Endothelial cell of umbilical vein (primary cell): ENCODE data around the gene NSUN7. TPM values are rescaled to one million over a fixed set of nuclear protein-coding genes. Genes with fewer than 3 reads are reported as not detected.

Source experiments
- BruUV-seq: library from RNA; stranded (reverse); fragments of 400-500 nt; replicated peaks from 2 replicates; lab custom pipeline; 2021; lab: Mats Ljungman, UMichigan
- CTCF ChIA-PET: fragments of 300-600, 350-600 bp; sonication (Branson Sonifier 250); formaldehyde crosslinking; loops from one replicate; lab custom pipeline; 2021; ENCODE audit warnings: antibody characterized with exemption, inconsistent platforms; lab: Charles Lee
- POLR2A ChIA-PET: fragments of 300-600, 350-600 bp; sonication (Branson Sonifier 250); formaldehyde crosslinking; loops from one replicate; lab custom pipeline; 2021; ENCODE audit warnings: antibody characterized with exemption, inconsistent platforms; lab: Charles Lee
- DNase-seq: peaks from one replicate; pipeline ENCODE4 v3.0.0-alpha.2; 2011; ENCODE audit warnings: low read depth, low spot score
- FAIRE-seq: peaks from 2 replicates; lab custom pipeline; 2011; peaks lifted over from hg19 to GRCh38; lab: Jason Lieb, UNC
- H2AFZ ChIP-seq: 2 replicates; pipeline ENCODE4 v1.6.0; 2012; ENCODE audit warnings: low read depth, low read length, control low read depth, inconsistent platforms
- H3K27ac ChIP-seq: 2 replicates; pipeline ENCODE4 v1.5.1; 2011; ENCODE audit warnings: low read depth, mild to moderate bottlenecking, control low read depth, low read length, moderate library complexity; ENCODE audit not compliant: insufficient read depth
- H3K27me3 ChIP-seq, 2 experiments: 2 replicates each; pipeline versions ENCODE4 v1.6.0 to v1.6.1; 2011; ENCODE audit warnings: low read length in 2 of 2, mixed read lengths in 1 of 2; ENCODE audit not compliant: control insufficient read depth in 2 of 2, insufficient read depth in 2 of 2
- H3K36me3 ChIP-seq, 2 experiments: 2 replicates in 1 of 2; 3 replicates in 1 of 2; pipeline ENCODE4 v1.5.1; 2011; ENCODE audit warnings: low read length in 2 of 2, mild to moderate bottlenecking in 1 of 2, moderate library complexity in 1 of 2; ENCODE audit not compliant: control insufficient read depth in 2 of 2, insufficient read depth in 2 of 2; ENCODE audit errors: extremely low read depth in 1 of 2
- H3K4me1 ChIP-seq: 3 replicates; pipeline ENCODE4 v1.5.1; 2011; ENCODE audit warnings: mild to moderate bottlenecking, low read length; ENCODE audit not compliant: control insufficient read depth, insufficient read depth; ENCODE audit errors: extremely low read depth
- H3K4me2 ChIP-seq: 2 replicates; pipeline ENCODE4 v1.6.1; 2011; ENCODE audit warnings: low read length, control low read depth, mixed read lengths; ENCODE audit not compliant: insufficient read depth
- H3K4me3 ChIP-seq, 3 experiments: fragments of 200-600 bp in 1 of 3; sonication (generic), shearing (Covaris generic) in 1 of 3; replicated peaks in 1 of 3; 2 replicates each; pipeline ENCODE4 v1.5.1; 2011 to 2016; ENCODE audit warnings: control low read depth in 3 of 3, low read length in 3 of 3, mild to moderate bottlenecking in 2 of 3, inconsistent platforms in 1 of 3, low read depth in 1 of 3, moderate library complexity in 1 of 3; ENCODE audit not compliant: insufficient read depth in 1 of 3
- H3K79me2 ChIP-seq: 2 replicates; pipeline ENCODE4 v1.6.0; 2012; ENCODE audit warnings: low read length, inconsistent platforms; ENCODE audit not compliant: control insufficient read depth, insufficient read depth
- H3K9ac ChIP-seq: replicated peaks from 2 replicates; pipeline ENCODE3; 2011; ENCODE audit warnings: low read length, control low read depth; ENCODE audit not compliant: insufficient read depth; ENCODE audit errors: extremely low read depth
- H3K9me1 ChIP-seq: replicated peaks from 3 replicates; pipeline ENCODE4 v1.6.0; 2011; ENCODE audit warnings: mild to moderate bottlenecking, low read length; ENCODE audit not compliant: control insufficient read depth, insufficient read depth; ENCODE audit errors: extremely low read depth
- H3K9me3 ChIP-seq: replicated peaks from 2 replicates; pipeline ENCODE4 v1.5.1; 2012; ENCODE audit warnings: low read length, inconsistent platforms; ENCODE audit not compliant: control insufficient read depth, insufficient read depth
- H4K20me1 ChIP-seq: replicated peaks from 2 replicates; pipeline ENCODE3; 2011; ENCODE audit warnings: mild to moderate bottlenecking, low read length; ENCODE audit not compliant: control insufficient read depth, insufficient read depth; ENCODE audit errors: extremely low read depth
- EZH2 ChIP-seq: IDR thresholded peaks from 2 replicates; pipeline ENCODE4 v1.6.1; 2012; ENCODE audit warnings: borderline replicate concordance, low read depth, mild to moderate bottlenecking, moderate library complexity, low read length, inconsistent platforms; ENCODE audit not compliant: severe bottlenecking
- FOS ChIP-seq: IDR thresholded peaks from 2 replicates; pipeline ENCODE4 v1.6.1; 2011; ENCODE audit warnings: mild to moderate bottlenecking, low read length, moderate library complexity, borderline replicate concordance; ENCODE audit not compliant: insufficient read depth
- GATA2 ChIP-seq: IDR thresholded peaks from 2 replicates; pipeline ENCODE4 v1.7.0; 2011; ENCODE audit warnings: low read depth, mild to moderate bottlenecking, moderate library complexity, mixed read lengths, low read length; ENCODE audit not compliant: insufficient read length, insufficient read depth
- JUN ChIP-seq: IDR thresholded peaks from 2 replicates; pipeline ENCODE4 v1.6.1; 2011; ENCODE audit warnings: borderline replicate concordance, low read depth; ENCODE audit not compliant: insufficient read length, insufficient read depth
- MYC ChIP-seq: IDR thresholded peaks from one replicate; pipeline ENCODE4 v1.6.1; 2011; ENCODE audit warnings: mild to moderate bottlenecking, low read depth, low read length
- POLR2A ChIP-seq: IDR thresholded peaks from 2 replicates; pipeline ENCODE4 v1.6.1; 2012; ENCODE audit warnings: low read depth, mild to moderate bottlenecking, control low read depth, low read length
- POLR2AphosphoS5 ChIP-seq: IDR thresholded peaks from 2 replicates; pipeline ENCODE4 v1.6.1; 2012; ENCODE audit warnings: low read depth, mild to moderate bottlenecking, control low read depth, low read length, moderate library complexity; ENCODE audit not compliant: insufficient read depth
- dilution Hi-C: fragments of 300-500 bp; cut with MboI; formaldehyde crosslinking; loops from one replicate; pipeline ENCODE4 v1.15.0; 2019; ENCODE audit warnings: low sequenced_read_pairs; ENCODE audit not compliant: extremely low pct_ligation_motif_present
- intact Hi-C: fragments of 100-400 bp; cut with micrococcal nuclease; formaldehyde crosslinking; loops from one replicate; pipeline ENCODE4 v1.10.0; 2022
- polyA plus RNA-seq, 4 experiments: library from polyadenylated mRNA; depleted of rRNA in 3 of 4; stranded (reverse) in 3 of 4; unstranded in 1 of 4; fragments of >200 nt; gene quantifications; 2 replicates each; pipeline versions ENCODE4 v1.2.1 to v1.2.3, GENCODE V29; 2011 to 2012; ENCODE audit warnings: missing spikeins in 1 of 4
- total RNA-seq: library from RNA; stranded (reverse); gene quantifications from 2 replicates; pipeline ENCODE4 v1.2.3, GENCODE V29; 2021
- TF ChIP-seq, protein P1 (sequence below), 2 donors: IDR thresholded peaks; 1 replicate in 1 of 2; 2 replicates in 1 of 2; pipeline ENCODE4 v1.5.1; 2011; ENCODE audit warnings: low read length in 2 of 2, mild to moderate bottlenecking in 2 of 2, moderate library complexity in 2 of 2, control low read depth in 1 of 2, inconsistent platforms in 1 of 2, low read depth in 1 of 2; ENCODE audit not compliant: insufficient read depth in 1 of 2; ENCODE audit errors: extremely low read depth in 1 of 2
- TF ChIP-seq, protein P2 (sequence below): IDR thresholded peaks from 2 replicates; pipeline ENCODE4 v1.6.1; 2011; ENCODE audit not compliant: insufficient read depth, insufficient read length

Gene NSUN7
- total and polyA plus RNA-seq, 2 donors (not counting 3 experiments of a cell fraction or from before 2014, with no cell fraction given) = 0.03 to 0.20 TPM

DNA sequence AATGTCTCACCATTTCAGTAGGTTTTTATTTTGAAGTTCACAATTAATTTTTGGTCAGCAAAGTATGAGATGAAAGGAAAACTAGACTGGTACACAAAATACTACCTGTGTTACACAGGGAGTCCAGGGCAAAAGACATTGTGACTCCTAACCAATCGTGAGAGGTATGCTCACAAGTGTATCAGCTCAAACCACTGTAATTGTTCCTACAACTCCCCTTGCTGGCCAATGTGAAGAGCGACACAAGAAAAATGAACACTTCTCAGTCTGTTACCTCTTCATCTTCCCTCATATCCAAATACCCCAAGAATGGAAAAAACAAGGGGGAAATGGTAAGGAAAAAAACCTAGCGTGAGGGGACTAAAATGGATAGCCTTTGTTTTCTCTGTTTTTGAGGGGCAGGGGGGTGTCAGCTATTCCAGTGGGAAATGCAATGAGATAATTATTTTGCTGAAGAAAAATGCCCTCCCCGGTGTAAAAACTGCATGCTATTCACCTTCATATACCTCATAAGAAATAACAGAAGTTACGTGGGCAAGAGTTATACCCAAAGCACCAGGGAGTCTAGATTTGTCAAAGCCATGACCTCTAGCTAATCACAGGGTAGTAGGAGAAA is 30.6 kb upstream of the NSUN7 start:
- Histone ChIP-seq H3K4me1 (peaks cover 8% of the 10 kb centered on the region), H3K9me3 (no peaks in the 10 kb centered on the region), H3K4me2 (no peak overlapping the region), H3K36me3 (no peaks in the 10 kb centered on the region), H2AFZ (no peak overlapping the region), H3K27ac (no peak overlapping the region), H3K4me3 (no peak overlapping the region), H4K20me1 (no peaks in the 10 kb centered on the region), H3K79me2 (no peaks in the 10 kb centered on the region), H3K27me3 (peaks cover 0 to 14% of the 10 kb centered on the region in 2 experiments), H3K9ac (no peak overlapping the region), H3K9me1 (no peaks in the 10 kb centered on the region)
- BruUV-seq = no TSS peak
- POLR2A ChIA-PET = no interaction called here
- DNase-seq = peak; percentile 26
- CTCF ChIA-PET = interaction anchor here (0.6 to 1.9 kb wide), 9 partner anchors 9 to 663 kb away, joined by 3 to 9 read pairs (median 4); partner anchors contain the start of gene N4BP2
- peak; percentile 4 for FAIRE-seq
- dilution Hi-C loops (no loop called here), intact Hi-C loops (no loop called here)
- TF ChIP-seq, protein P1, sequence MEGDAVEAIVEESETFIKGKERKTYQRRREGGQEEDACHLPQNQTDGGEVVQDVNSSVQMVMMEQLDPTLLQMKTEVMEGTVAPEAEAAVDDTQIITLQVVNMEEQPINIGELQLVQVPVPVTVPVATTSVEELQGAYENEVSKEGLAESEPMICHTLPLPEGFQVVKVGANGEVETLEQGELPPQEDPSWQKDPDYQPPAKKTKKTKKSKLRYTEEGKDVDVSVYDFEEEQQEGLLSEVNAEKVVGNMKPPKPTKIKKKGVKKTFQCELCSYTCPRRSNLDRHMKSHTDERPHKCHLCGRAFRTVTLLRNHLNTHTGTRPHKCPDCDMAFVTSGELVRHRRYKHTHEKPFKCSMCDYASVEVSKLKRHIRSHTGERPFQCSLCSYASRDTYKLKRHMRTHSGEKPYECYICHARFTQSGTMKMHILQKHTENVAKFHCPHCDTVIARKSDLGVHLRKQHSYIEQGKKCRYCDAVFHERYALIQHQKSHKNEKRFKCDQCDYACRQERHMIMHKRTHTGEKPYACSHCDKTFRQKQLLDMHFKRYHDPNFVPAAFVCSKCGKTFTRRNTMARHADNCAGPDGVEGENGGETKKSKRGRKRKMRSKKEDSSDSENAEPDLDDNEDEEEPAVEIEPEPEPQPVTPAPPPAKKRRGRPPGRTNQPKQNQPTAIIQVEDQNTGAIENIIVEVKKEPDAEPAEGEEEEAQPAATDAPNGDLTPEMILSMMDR (IDR thresholded peaks at IDR 0.05; ENCODE audit: extremely low read depth in 1 of 2, insufficient read depth in 1 of 2, low read depth in 1 of 2, low read length in 2 of 2) = peak in 1 of 2 donors; percentile 11
- TF ChIP-seq, protein P2, sequence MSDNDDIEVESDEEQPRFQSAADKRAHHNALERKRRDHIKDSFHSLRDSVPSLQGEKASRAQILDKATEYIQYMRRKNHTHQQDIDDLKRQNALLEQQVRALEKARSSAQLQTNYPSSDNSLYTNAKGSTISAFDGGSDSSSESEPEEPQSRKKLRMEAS = no peak
- TF ChIP-seq EZH2 = no peak

DNA sequence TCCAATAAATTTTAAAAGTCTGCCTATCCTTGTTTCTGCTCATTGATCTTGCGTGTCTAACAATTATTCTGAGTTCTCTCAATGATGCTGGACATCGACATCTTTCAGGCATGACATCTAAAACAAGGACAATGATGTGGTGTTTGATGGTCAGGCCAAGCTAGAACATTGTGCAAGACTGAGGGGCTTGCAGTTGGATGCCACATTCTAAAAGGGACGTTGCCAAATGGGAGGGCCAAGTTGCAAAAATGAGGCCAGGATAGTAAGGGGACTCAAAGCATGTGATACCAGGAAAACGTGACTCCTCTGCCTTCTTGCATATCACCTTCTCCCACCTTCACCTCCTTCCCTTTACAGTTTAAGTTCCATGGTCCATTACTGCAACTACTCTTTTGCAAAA is 29.4 kb upstream of the NSUN7 start:
- BruUV-seq = no TSS peak
- no peak for FAIRE-seq
- Histone ChIP-seq H4K20me1 (no peaks in the 10 kb centered on the region), H3K27me3 (peaks cover 0 to 14% of the 10 kb centered on the region in 2 experiments), H3K9me1 (no peaks in the 10 kb centered on the region), H2AFZ (no peak overlapping the region), H3K9ac (no peak overlapping the region), H3K36me3 (no peaks in the 10 kb centered on the region), H3K27ac (no peak overlapping the region), H3K4me2 (no peak overlapping the region), H3K9me3 (no peaks in the 10 kb centered on the region), H3K4me1 (peaks cover 8% of the 10 kb centered on the region), H3K4me3 (no peak overlapping the region), H3K79me2 (no peaks in the 10 kb centered on the region)
- TF ChIP-seq EZH2 (no peak), MYC (no peak), GATA2 (no peak), POLR2AphosphoS5 (no peak), POLR2A (no peak), JUN (no peak), FOS (no peak)
- TF ChIP-seq, protein P1 (IDR thresholded peaks at IDR 0.05; ENCODE audit: extremely low read depth in 1 of 2, insufficient read depth in 1 of 2, low read depth in 1 of 2, low read length in 2 of 2) = no peak
- TF ChIP-seq, protein P2 = no peak
- ChIA-PET POLR2A (no interaction called here), CTCF (no interaction called here)
- intact Hi-C loops (no loop called here), dilution Hi-C loops (no loop called here)
- no peak for DNase-seq
